Stimulated activated CD4-positive, alpha-beta T cell treated with anti-CD3 and anti-CD28 coated beads, TNF-alpha, amount 100 ng/mL, for 48 hours (primary cell): ENCODE measurements around the gene ARHGAP26.

ENCODE experiments used
- DNase-seq, 3 donors: peaks; one replicate each; pipeline ENCODE4 v3.0.0-alpha.2; 2020; ENCODE audit warnings: low read depth in 3 of 3

The ARHGAP26 gene

GRCh38 chr5:142829801-142830220, 59.6 kb downstream of the ARHGAP26 start:
- no peak for DNase-seq

- no peak for DNase-seq
Observed at GRCh38 chr5:142830241-142831008, 60.2 kb downstream of the ARHGAP26 start.

GRCh38 chr5:142831009-142831383, 60.8 kb downstream of the ARHGAP26 start:
- DNase-seq, result no peak

GRCh38 chr5:142832263-142832662, 62.1 kb downstream of the ARHGAP26 start:
- no peak for DNase-seq

GRCh38 chr5:142833517-142834449, 63.6 kb downstream of the ARHGAP26 start:
- no peak for DNase-seq

GRCh38 chr5:142834504-142834903, 64.3 kb downstream of the ARHGAP26 start:
- DNase-seq, result no peak

- no peak for DNase-seq
Observed at GRCh38 chr5:142835540-142835939, 65.4 kb downstream of the ARHGAP26 start.

- no peak for DNase-seq
Observed at GRCh38 chr5:142836048-142836447, 65.9 kb downstream of the ARHGAP26 start.

GRCh38 chr5:142837081-142837725, 67.0 kb downstream of the ARHGAP26 start:
- DNase-seq, result no peak

- no peak for DNase-seq
Observed at GRCh38 chr5:142838845-142839244, 68.7 kb downstream of the ARHGAP26 start.

GRCh38 chr5:142839711-142840346, 69.7 kb downstream of the ARHGAP26 start:
- DNase-seq, result no peak

- DNase-seq, result no peak
Observed at GRCh38 chr5:142840575-142840974, 70.4 kb downstream of the ARHGAP26 start.

GRCh38 chr5:142841511-142842265, 71.5 kb downstream of the ARHGAP26 start:
- DNase-seq, result no peak

- no peak for DNase-seq
Observed at GRCh38 chr5:142842994-142843905, 73.1 kb downstream of the ARHGAP26 start.

- no peak for DNase-seq
Observed at GRCh38 chr5:142844866-142845265, 74.7 kb downstream of the ARHGAP26 start.

- no peak for DNase-seq
Observed at GRCh38 chr5:142845402-142845921, 75.3 kb downstream of the ARHGAP26 start.

- DNase-seq, result no peak
Observed at GRCh38 chr5:142845954-142846398, 75.8 kb downstream of the ARHGAP26 start.

GRCh38 chr5:142846406-142846805, 76.2 kb downstream of the ARHGAP26 start:
- no peak for DNase-seq

- no peak for DNase-seq
Observed at GRCh38 chr5:142847898-142848790, 78.0 kb downstream of the ARHGAP26 start.
